PC-9 (cell line): ENCODE measurements around the gene NEK9. TPM values are rescaled to one million over a fixed set of nuclear protein-coding genes. Genes with fewer than 3 reads are reported as not detected.

Source experiments
- BruUV-seq: library from RNA; stranded (reverse); fragments of 400-500 nt; replicated peaks from 2 replicates; lab custom pipeline; 2021; lab: Mats Ljungman, UMichigan
- CTCF ChIA-PET: fragments of 300-600 bp; sonication (Branson Sonifier 250); formaldehyde crosslinking; loops from one replicate; lab custom pipeline; 2022; ENCODE audit warnings: antibody characterized with exemption; lab: Charles Lee
- POLR2A ChIA-PET: fragments of 300-600 bp; sonication (Branson Sonifier 250); formaldehyde crosslinking; loops from one replicate; lab custom pipeline; 2022; ENCODE audit warnings: antibody characterized with exemption; ENCODE audit not compliant: unreplicated experiment; lab: Charles Lee
- DNase-seq, 2 experiments: peaks; one replicate each; pipeline versions ENCODE4 v3.0.0 to v3.0.0-alpha.2; 2015 to 2022; ENCODE audit warnings: mixed read lengths in 1 of 2
- H2AFZ ChIP-seq: fragments of 200-600 bp; sonication (generic); 2 replicates; pipeline ENCODE4 v1.8.1; 2017; ENCODE audit warnings: antibody characterized with exemption
- H3F3A ChIP-seq: fragments of 200-600 bp; sonication (generic); 2 replicates; pipeline ENCODE4 v1.8.1; 2017; ENCODE audit warnings: antibody characterized with exemption, mild to moderate bottlenecking, low read depth; ENCODE audit not compliant: insufficient read depth
- H3K27ac ChIP-seq: fragments of 200-600 bp; sonication (generic); 2 replicates; pipeline ENCODE4 v1.6.1; 2016; ENCODE audit warnings: mixed run types
- H3K27me3 ChIP-seq: fragments of 200-600 bp; sonication (generic); 2 replicates; pipeline ENCODE4 v1.6.1; 2016; ENCODE audit warnings: low read depth, mixed run types; ENCODE audit not compliant: insufficient read depth
- H3K36me3 ChIP-seq: fragments of 200-600 bp; sonication (generic); 2 replicates; pipeline ENCODE4 v1.6.1; 2016; ENCODE audit warnings: low read depth, mixed run types
- H3K4me1 ChIP-seq: fragments of 200-600 bp; sonication (generic); replicated peaks from 2 replicates; pipeline ENCODE4 v1.6.1; 2016; ENCODE audit warnings: mixed run types; ENCODE audit not compliant: insufficient read depth
- H3K4me2 ChIP-seq: fragments of 200-600 bp; sonication (generic); 2 replicates; pipeline ENCODE4 v1.6.1; 2017; ENCODE audit warnings: mixed run types
- H3K4me3 ChIP-seq: fragments of 200-600 bp; sonication (generic); 2 replicates; pipeline ENCODE4 v1.6.1; 2016; ENCODE audit warnings: mixed run types
- H3K79me2 ChIP-seq: fragments of 200-600 bp; sonication (generic); 2 replicates; pipeline ENCODE4 v1.6.1; 2017; ENCODE audit warnings: low read depth, mixed run types
- H3K9me2 ChIP-seq: fragments of 200-600 bp; sonication (generic); 2 replicates; pipeline ENCODE4 v1.8.1; 2017; ENCODE audit warnings: mild to moderate bottlenecking; ENCODE audit not compliant: insufficient read depth
- H3K9me3 ChIP-seq: fragments of 200-600 bp; sonication (generic); 2 replicates; pipeline ENCODE4 v1.8.1; 2016; ENCODE audit warnings: low read depth; ENCODE audit not compliant: insufficient read depth
- H4K20me1 ChIP-seq: fragments of 200-600 bp; sonication (generic); 2 replicates; pipeline ENCODE4 v1.8.1; 2017; ENCODE audit not compliant: insufficient read depth
- EZH2 ChIP-seq: fragments of 200-600 bp; sonication (generic); IDR thresholded peaks from 2 replicates; pipeline ENCODE4 v1.8.0; 2017; ENCODE audit warnings: antibody characterized with exemption, low read depth
- intact Hi-C: fragments of 100-400 bp; cut with micrococcal nuclease; formaldehyde crosslinking; loops from one replicate; pipeline ENCODE4 v1.10.0; 2022; ENCODE audit not compliant: unreplicated experiment
- total RNA-seq: library from RNA; stranded (reverse); gene quantifications from 2 replicates; pipeline ENCODE4 v1.2.3, GENCODE V29; 2021
- TF ChIP-seq, protein P1 (sequence below): fragments of 200-600 bp; sonication (generic); conservative IDR thresholded peaks from 2 replicates; pipeline ENCODE4 v1.6.1; 2017; ENCODE audit warnings: mixed run types, antibody characterized with exemption, mild to moderate bottlenecking, moderate library complexity

Gene NEK9
- total RNA-seq, 1 experiment from 2014 or later = 170 TPM

DNA sequence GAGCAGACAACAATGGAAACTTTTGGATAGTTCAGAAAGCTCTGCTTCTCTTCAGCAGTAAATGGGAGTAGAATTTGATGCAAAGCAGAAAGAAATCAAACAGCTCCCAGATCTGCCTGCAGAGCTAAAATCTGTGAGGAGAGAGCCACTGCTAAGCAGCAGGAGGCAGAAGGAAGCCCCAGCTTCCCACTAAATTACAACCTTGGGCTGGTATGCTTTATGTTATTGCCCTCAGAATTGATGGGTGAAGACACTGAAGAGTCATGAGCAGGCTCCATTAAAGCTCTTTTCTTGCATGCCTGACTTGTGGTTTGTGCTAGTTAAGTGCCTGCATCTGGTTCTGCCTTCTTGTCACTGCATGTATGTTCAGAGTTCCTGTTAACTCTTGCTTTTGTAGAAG lies 49.1 kb downstream of the NEK9 start:
- H3K36me3 ChIP-seq = peaks cover 12% of the 10 kb centered on the region; the same call in 1 of the 2 replicates
- POLR2A ChIA-PET = interaction anchor here (0.6 kb wide), 1 partner anchor 40 kb away, joined by 12 read pairs; no protein-coding TSS in a partner anchor
- H4K20me1 ChIP-seq = no peaks in the 10 kb centered on the region
- CTCF ChIA-PET = interaction anchor here (0.6 to 0.7 kb wide), 2 partner anchors 220 to 766 kb away, joined by 4 read pairs; no protein-coding TSS in a partner anchor
- DNase-seq = no peak
- H3K4me1 ChIP-seq = no peaks in the 10 kb centered on the region
- H3K4me3 ChIP-seq = no peak overlapping the region
- TF ChIP-seq EZH2 = no peak
- TF ChIP-seq, protein P1, sequence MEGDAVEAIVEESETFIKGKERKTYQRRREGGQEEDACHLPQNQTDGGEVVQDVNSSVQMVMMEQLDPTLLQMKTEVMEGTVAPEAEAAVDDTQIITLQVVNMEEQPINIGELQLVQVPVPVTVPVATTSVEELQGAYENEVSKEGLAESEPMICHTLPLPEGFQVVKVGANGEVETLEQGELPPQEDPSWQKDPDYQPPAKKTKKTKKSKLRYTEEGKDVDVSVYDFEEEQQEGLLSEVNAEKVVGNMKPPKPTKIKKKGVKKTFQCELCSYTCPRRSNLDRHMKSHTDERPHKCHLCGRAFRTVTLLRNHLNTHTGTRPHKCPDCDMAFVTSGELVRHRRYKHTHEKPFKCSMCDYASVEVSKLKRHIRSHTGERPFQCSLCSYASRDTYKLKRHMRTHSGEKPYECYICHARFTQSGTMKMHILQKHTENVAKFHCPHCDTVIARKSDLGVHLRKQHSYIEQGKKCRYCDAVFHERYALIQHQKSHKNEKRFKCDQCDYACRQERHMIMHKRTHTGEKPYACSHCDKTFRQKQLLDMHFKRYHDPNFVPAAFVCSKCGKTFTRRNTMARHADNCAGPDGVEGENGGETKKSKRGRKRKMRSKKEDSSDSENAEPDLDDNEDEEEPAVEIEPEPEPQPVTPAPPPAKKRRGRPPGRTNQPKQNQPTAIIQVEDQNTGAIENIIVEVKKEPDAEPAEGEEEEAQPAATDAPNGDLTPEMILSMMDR = no peak
- no peak overlapping the region for H3K27ac ChIP-seq
- H3F3A ChIP-seq = peaks cover 29% of the 10 kb centered on the region; the same call in 1 of the 2 replicates
- no peaks in the 10 kb centered on the region for H3K9me2 ChIP-seq
- H2AFZ ChIP-seq = no peak overlapping the region
- no TSS peak for BruUV-seq
- no peaks in the 10 kb centered on the region for H3K27me3 ChIP-seq
- intact Hi-C loops = no loop called here
- H3K79me2 ChIP-seq = no peaks in the 10 kb centered on the region
- no peaks in the 10 kb centered on the region for H3K9me3 ChIP-seq
- H3K4me2 ChIP-seq = no peak overlapping the region

DNA sequence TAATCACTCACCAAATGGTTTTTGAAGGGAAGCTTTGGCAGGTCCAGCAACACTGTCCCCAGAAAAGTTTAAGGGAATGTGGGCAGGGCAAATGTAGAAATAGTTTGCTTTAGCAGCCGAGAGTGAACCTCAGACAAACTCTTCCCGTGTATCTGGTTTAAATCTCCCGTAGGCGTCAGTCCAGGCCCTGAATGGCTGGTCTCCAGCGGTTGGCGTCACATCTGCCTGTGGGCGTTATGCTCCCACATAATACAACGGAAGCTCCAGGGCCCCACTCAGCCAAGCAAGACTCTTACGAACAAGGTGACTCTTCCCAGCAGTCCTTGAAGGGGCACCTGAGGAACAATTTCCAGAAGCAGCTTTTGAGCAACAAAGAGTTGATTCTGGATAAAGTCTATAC lies 56.5 kb downstream of the NEK9 start:
- Histone ChIP-seq H3K4me3 (peak overlapping the region; percentile 71; the same call in 1 of the 2 replicates), H3F3A (peaks cover 47% of the 10 kb centered on the region), H3K9me3 (no peaks in the 10 kb centered on the region), H3K27me3 (no peaks in the 10 kb centered on the region), H3K79me2 (peaks cover 24% of the 10 kb centered on the region), H3K36me3 (no peaks in the 10 kb centered on the region), H3K4me1 (peaks cover 30% of the 10 kb centered on the region), H3K4me2 (peak overlapping the region; percentile 94), H3K9me2 (no peaks in the 10 kb centered on the region), H2AFZ (no peak overlapping the region), H4K20me1 (no peaks in the 10 kb centered on the region), H3K27ac (peak overlapping the region; percentile 79)
- BruUV-seq = no TSS peak
- ChIA-PET POLR2A (interaction anchor here (0.6 to 0.7 kb wide), 4 partner anchors 57 to 192 kb away, joined by 3 to 4 read pairs (median 4); no protein-coding TSS in a partner anchor), CTCF (interaction anchor here (0.6 to 2.1 kb wide), 4 partner anchors 125 to 223 kb away, joined by 3 to 6 read pairs (median 6); partner anchors contain the start of gene RPS6KL1)
- TF ChIP-seq EZH2 = no peak
- TF ChIP-seq, protein P1 = no peak
- intact Hi-C loops = no loop called here
- no peak for DNase-seq

DNA sequence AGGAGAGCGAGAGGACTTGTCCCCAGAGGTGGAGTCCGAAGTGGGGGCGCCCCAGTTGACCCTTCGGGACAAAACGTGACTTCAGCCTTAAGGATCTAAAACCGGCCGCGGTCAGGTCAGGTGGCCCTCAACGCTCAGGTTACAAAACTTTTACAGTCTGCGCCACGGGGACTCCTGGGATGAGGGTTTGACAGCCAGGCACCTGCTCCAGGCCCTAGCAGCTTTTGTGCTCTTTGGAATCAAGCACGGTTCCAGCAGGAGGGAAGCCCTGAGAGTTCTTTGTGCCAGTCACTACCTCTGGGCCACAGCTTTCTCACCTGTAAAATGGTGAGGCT lies 57.1 kb downstream of the NEK9 start:
- intact Hi-C loops = loop anchor here (1.0 to 2.0 kb wide), 4 partner anchors 19 to 129 kb away; partner anchors contain the start of genes EIF2B2 and MLH3
- BruUV-seq = TSS peak; percentile 53
- Histone ChIP-seq H3F3A (peaks cover 47% of the 10 kb centered on the region), H3K36me3 (no peaks in the 10 kb centered on the region), H3K4me2 (peak overlapping the region; percentile 94), H3K27me3 (no peaks in the 10 kb centered on the region), H3K4me1 (peaks cover 30% of the 10 kb centered on the region), H2AFZ (peak overlapping the region; percentile 83), H4K20me1 (no peaks in the 10 kb centered on the region), H3K9me3 (no peaks in the 10 kb centered on the region), H3K79me2 (peaks cover 24% of the 10 kb centered on the region), H3K27ac (peak overlapping the region; percentile 79), H3K9me2 (no peaks in the 10 kb centered on the region), H3K4me3 (peak overlapping the region; percentile 71)
- no peak for DNase-seq
- ChIA-PET CTCF (interaction anchor here (0.7 to 2.1 kb wide), 5 partner anchors 47 to 209 kb away, joined by 3 to 6 read pairs (median 4); partner anchors contain the start of gene RPS6KL1), POLR2A (interaction anchor here (0.5 to 0.9 kb wide), 9 partner anchors 25 to 489 kb away, joined by 3 to 9 read pairs (median 4); no protein-coding TSS in a partner anchor)
- TF ChIP-seq EZH2 = no peak
- TF ChIP-seq, protein P1 = no peak
